Fibroblast of villous mesenchyme (primary cell): Measurements from ENCODE around the gene ENAM. TPM values are rescaled to one million over a fixed set of nuclear protein-coding genes. Genes with fewer than 3 reads are reported as not detected.
A peak's percentile ranks its signal among the peaks of the same experiment; 100 is the strongest.
"Not testable (repeated sequence)": the region's sequence is repeated elsewhere in the genome, so short reads cannot be mapped to it uniquely, and the experiment has no call there.

Experiments
- DNase-seq: peaks from one replicate; pipeline ENCODE4 v3.0.0-alpha.2; 2010; ENCODE audit warnings: low read depth
- H3K4me3 ChIP-seq: 2 replicates; pipeline ENCODE4 v1.5.1; 2011; ENCODE audit warnings: low read depth, mild to moderate bottlenecking, low read length
- CTCF ChIP-seq: IDR thresholded peaks from 2 replicates; pipeline ENCODE4 v1.5.1; 2012; ENCODE audit warnings: low read depth, mild to moderate bottlenecking, low read length; ENCODE audit not compliant: insufficient read depth
- total RNA-seq: library from RNA; depleted of rRNA; stranded (reverse); fragments of >200 nt; gene quantifications from 2 replicates; pipeline ENCODE4 v1.2.3, GENCODE V29; 2012

The ENAM gene
- total RNA-seq, 1 donor = 0.43 TPM

- no peak overlapping the region for H3K4me3 ChIP-seq
- TF ChIP-seq CTCF = no peak
- no peak for DNase-seq
Observed at GRCh38 chr4:70660106-70660505, 31.6 kb downstream of the ENAM start.

DNA sequence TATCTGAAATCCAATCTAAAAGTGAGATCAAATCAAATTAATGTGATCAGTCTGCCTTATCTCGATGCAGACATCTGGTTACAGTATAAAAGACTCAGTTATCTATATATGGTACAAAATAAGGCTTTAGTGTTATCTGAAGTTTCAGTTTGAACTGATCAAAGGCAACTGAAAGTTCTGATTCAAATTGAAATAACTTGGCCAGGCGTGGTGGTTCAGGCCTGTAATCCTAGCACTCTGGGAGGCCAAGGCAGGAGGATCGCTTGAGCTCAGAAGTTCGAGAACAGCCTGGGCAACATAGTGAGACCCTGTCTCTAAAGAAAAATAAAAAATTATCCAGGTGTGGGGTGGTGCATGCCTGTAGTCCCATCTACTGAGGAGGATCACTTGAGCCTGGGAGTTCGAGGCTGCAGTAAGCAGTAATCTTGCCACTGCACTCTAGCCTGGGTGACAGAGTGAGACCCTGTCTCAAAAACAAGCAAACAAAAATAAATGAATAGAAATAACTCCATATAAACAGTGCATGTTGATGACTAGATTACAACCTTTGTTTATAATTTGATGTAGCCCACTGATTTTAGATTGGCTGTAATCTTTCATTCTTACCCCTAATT lies 32.9 kb downstream of the ENAM start:
- H3K4me3 ChIP-seq, DNase-seq: not testable (repeated sequence)

DNA sequence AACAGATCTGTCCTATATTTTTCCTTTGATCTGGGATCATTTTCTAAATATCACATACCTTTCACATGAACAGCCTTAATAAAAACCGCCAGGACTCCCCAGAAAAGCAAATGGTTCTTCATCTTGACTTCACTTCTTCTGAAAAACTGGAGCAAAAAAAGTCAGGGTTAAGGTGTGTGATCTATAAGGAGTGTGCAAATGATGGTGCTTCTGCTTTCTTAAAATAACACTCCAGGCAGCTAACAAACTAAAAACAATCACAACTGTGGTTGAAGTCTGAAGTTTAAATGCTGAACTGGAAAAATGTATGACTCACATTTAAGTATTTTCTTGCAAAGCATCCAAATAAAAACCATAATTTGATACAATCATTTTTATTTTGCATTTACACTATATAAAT lies 37.8 kb downstream of the ENAM start, which contains the start of gene JCHAIN:
Gene JCHAIN, minus strand, starts transcription at position 140 of the 400 bp plus-strand sequence. Its CDS starts 18 bp downstream, at position 122.
- DNase-seq = peak; percentile 23
- no peak within 1 kb of the TSS for H3K4me3 ChIP-seq
- no peak for TF ChIP-seq CTCF

- TF ChIP-seq CTCF = no peak
- no peak overlapping the region for H3K4me3 ChIP-seq
- peak; percentile 47 for DNase-seq
Observed at GRCh38 chr4:70667740-70668535, 39.4 kb downstream of the ENAM start.

DNA sequence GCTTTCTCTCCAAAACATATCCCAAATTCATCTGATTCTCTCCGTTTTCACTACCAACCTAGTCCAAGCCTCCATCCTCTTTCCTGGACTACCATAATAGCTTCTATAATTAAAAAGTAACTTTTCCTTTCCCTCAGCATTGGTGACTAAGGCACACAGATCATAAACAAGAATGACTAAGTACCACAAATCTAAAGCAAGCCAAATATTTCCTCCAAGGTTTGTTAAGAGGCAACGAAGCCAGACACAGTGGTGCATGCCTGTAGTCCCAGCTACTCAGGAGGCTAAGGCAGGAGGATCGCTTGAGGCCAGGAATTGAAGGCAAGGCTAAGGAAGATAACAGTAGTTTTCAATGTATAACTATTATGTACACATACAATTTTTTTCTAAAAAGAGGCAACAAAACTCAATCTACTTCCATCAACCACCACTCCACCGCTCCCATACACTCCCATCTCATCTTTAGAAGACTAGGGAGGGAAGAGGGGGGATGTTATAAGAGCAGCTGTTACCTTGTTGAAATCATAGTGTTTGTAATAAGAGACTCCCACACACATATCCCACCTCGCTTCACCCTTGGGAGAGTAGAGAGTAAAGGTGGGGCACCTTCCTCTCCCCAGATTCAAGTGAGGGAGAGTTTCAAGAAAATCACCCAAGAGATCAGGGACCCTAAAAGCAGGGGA lies 41.9 kb downstream of the ENAM start:
- DNase-seq = peak; percentile 22
- H3K4me3 ChIP-seq = no peak overlapping the region

GRCh38 chr4:70671091-70671490 lies 42.5 kb downstream of the ENAM start:
- DNase-seq = no peak
- no peak for TF ChIP-seq CTCF
- H3K4me3 ChIP-seq = no peak overlapping the region

More for the DNA sequence above, 41.9 kb downstream of the ENAM start:
- TF ChIP-seq CTCF = no peak

DNA sequence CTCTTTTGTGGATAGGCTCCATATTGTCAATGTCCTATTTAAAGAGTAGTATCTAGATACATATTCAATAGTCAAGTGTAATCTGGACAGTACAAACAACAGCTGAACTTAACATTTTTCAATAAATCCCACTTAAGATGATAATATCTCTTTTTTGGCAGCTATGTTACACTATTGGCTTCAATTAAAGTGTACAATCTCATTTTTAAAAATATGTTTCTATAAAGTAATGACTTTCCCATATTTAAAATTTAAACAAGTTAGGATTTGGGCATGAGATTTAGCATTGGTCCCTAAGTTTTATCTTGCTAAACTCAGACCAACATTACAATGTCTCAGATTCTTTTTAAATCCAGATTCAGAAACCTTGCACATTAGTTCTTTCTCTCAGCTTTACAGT lies 45.6 kb downstream of the ENAM start:
- DNase-seq = no peak
- TF ChIP-seq CTCF = no peak
- no peak overlapping the region for H3K4me3 ChIP-seq
